Measurements from ENCODE around the gene KRTAP12-4. TPM values are rescaled to one million over a fixed set of nuclear protein-coding genes. Genes with fewer than 3 reads are reported as not detected.

The KRTAP12-4 gene, protein sequence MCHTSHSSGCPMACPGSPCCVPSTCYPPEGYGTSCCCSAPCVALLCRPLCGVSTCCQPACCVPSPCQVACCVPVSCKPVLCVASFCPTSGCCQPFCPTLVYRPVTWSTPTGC
- total RNA-seq (2022; extraction: Qiagen RNA extraction; ENCODE audit: low read depth): not detected in 5 replicates

DNA sequence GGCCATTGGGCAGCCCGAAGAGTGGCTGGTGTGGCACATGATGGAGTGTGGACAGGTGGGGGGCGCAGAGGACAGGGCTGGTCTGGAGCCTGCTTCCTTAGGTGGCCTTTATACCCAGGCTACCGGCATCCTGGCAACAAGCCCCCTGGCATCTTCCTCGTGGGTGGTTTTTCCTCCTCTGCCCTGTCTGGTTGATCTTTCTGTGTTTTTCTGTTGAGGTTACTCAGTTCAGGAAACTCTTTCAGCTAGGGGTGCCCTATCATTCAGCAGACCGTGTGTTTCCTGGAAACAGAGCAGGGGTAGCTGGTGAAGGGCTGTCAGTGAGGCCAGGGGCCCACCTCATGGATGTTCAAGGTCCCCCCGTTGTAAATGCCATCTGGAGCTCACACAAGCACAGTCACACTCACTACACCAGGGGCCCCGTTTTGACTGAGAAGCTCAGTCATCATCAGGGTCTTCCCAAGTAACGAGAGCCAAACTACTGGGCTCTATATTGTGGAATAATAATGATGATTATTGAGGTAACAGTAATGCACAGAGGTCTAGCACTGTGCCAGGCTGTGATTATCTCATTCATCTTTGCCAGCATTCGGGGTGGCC lies at the start of gene KRTAP12-4:
TSS of gene KRTAP12-4 (minus strand) at position 84 of the 600 bp plus-strand sequence. CDS start at position 39, 45 bp downstream.

DNA sequence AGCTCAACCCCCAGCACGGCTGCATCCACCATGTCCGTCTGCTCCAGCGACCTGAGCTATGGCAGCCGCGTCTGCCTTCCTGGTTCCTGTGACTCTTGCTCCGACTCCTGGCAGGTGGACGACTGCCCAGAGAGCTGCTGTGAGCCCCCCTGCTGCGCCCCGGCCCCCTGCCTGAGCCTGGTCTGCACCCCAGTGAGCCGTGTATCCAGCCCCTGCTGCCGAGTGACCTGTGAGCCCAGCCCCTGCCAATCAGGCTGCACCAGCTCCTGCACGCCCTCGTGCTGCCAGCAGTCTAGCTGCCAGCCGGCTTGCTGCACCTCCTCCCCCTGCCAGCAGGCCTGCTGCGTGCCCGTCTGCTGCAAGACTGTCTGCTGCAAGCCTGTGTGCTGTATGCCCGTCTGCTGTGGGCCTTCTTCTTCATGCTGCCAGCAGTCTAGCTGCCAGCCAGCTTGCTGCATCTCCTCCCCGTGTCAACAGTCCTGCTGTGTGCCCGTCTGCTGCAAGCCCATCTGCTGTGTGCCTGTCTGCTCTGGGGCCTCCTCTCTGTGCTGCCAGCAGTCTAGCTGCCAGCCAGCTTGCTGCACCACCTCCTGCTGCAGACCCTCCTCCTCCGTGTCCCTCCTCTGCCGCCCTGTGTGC lies 42.8 kb upstream of the KRTAP12-4 start, which contains the start of gene KRTAP10-12:
TSS of gene KRTAP10-12 (plus strand) at position 1 of the 639 bp plus-strand sequence. CDS start at position 31, 30 bp downstream.

DNA sequence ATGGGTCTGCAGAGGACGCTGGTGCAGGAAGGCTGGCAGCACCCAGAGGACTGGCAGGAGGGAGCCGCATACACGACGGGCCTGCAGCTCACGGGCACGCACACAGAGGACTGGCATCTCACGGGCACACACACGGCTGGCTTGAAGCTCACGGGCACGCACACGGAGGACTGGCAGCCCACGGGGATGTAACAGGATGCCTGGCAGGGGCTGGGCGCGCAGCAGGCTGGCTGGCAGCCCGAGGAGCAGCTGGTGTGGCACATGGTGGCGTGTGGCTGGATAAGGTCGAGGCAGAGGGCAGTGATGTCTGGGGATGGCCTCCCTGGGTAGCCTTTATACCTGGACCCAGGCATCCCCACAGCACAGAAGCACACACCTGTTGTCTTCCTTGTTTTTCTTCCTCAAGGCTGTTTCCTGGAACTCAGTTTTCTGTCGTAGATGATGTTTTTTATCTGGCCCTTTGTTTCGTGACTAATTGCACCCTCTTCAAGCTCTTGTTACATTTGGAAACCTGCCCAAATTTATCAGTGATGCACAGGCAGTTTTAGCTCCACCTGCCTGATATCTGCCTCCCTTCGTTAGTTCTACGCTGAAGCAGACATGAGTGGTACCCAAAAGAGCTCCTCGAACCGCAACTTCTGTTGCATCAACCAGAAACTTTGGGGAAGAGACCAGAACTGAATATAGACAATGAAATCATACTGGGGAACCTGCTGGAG lies 27.6 kb upstream of the KRTAP12-4 start, which contains the start of gene KRTAP12-1:
TSS of gene KRTAP12-1 (minus strand) at position 303 of the 719 bp plus-strand sequence. CDS start at position 263, 40 bp downstream.

DNA sequence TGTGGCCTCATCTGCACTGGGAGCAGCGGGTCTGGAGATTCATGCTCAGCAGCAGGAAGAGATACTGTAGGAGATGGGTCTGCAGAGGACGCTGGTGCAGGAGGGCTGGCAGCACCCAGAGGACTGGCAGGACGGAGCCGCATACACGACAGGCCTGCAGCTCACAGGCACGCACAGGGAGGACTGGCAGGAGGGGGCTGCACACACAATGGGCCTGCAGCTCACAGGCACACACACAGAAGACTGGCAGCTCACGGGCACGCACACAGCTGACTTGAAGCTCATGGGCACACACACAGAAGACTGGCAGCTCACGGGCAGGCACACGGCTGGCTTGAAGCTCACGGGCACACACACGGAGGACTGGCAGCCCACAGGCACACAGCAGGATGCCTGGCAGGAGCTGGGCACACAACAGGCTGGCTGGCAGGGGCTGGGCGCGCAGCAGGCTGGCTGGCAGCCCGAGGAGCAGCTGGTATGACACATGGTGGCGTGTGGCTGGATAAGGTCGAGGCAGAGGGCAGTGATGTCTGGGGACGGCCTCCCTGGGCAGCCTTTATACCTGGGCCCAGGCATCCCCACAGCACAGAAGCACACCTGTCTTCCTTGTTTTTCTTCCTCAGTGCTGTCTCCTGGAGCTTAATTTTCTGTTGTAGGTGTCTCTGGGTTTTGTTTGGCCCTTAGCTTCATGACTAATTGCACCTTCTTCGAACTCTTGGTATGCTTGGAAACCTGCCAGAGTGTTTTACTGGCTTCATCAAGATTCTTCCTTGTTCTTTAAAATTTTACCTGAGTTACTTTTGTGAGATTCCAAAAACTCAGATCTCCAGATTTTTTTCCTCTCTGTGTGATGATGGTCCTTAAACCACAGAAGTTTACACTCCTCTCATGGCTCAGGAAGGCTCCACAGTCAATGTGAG lies 12.2 kb upstream of the KRTAP12-4 start, which contains the start of gene KRTAP12-2:
TSS of gene KRTAP12-2 (minus strand) at position 527 of the 920 bp plus-strand sequence. CDS start at position 486, 41 bp downstream.

DNA sequence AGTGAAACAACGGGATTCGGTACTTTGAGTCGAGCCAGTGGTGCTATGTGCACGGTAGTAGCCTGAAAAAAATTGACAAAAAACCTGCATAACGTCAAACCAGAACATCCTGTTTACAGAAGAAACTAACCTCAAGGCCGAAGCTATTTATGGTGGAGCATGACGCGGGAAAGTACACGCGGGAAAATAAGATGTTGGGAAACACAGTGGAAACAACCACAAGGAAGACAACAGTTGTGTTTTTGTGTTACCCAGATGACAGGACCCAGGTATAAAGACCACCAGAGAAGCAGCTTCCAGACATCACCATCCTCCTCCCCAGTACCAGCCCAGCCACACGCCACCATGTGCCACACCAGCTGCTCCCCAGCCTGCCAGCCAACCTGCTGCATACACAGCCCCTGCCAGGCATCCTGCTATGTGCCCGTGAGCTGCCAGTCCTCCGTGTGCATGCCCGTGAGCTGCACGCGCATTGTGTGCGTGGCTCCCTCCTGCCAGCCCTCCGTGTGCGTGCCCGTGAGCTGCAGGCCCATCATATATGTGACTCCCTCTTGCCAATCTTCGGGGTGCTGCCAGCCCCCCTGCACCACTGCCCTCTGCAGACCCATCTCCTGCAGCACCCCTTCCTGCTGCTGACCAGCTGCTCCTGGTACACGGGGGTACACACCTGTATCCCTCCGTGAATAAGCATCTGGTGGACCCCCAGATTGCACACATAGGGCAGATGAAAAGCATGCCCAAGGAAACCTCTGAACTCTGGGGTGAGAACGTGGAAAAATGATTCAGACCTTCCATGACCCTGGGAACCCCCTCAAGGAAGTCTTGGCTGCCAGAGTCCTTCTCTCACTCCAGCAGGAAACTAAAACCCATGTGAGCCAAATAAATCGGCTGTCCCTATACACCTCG lies 3.4 kb upstream of the KRTAP12-4 start, which contains the start of gene KRTAP12-3:
TSS of gene KRTAP12-3 (plus strand) at position 298 of the 906 bp plus-strand sequence. CDS start at position 346, 48 bp downstream.

DNA sequence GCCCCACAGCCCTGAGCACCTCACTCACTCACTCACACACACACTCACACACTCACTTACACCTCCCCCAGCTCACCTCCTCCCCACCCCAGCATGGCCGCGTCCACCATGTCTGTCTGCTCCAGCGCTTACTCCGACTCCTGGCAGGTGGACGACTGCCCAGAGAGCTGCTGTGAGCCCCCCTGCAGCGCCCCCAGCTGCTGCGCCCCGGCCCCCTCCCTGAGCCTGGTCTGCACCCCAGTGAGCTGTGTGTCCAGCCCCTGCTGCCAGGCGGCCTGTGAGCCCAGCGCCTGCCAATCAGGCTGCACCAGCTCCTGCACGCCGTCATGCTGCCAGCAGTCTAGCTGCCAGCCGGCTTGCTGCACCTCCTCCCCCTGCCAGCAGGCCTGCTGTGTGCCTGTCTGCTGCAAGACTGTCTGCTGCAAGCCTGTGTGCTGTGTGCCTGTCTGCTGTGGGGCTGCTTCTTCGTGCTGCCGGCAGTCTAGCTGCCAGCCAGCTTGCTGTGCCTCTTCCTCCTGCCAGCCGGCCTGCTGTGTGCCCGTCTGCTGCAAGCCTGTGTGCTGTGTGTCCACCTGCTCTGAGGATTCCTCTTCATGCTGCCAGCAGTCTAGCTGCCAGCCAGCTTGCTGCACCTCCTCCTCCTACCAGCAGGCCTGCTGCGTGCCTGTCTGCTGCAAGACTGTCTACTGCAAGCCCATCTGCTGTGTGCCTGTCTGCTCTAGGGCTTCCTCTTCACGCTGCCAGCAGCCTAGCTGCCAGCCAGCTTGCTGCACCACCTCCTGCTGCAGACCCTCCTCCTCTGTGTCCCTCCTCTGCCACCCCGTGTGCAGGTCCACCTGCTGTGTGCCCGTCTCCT lies 7.9 kb downstream of the KRTAP12-4 start, which contains the start of gene KRTAP10-11:
TSS of gene KRTAP10-11 (plus strand) at position 49 of the 856 bp plus-strand sequence. CDS start at position 94, 45 bp downstream.

DNA sequence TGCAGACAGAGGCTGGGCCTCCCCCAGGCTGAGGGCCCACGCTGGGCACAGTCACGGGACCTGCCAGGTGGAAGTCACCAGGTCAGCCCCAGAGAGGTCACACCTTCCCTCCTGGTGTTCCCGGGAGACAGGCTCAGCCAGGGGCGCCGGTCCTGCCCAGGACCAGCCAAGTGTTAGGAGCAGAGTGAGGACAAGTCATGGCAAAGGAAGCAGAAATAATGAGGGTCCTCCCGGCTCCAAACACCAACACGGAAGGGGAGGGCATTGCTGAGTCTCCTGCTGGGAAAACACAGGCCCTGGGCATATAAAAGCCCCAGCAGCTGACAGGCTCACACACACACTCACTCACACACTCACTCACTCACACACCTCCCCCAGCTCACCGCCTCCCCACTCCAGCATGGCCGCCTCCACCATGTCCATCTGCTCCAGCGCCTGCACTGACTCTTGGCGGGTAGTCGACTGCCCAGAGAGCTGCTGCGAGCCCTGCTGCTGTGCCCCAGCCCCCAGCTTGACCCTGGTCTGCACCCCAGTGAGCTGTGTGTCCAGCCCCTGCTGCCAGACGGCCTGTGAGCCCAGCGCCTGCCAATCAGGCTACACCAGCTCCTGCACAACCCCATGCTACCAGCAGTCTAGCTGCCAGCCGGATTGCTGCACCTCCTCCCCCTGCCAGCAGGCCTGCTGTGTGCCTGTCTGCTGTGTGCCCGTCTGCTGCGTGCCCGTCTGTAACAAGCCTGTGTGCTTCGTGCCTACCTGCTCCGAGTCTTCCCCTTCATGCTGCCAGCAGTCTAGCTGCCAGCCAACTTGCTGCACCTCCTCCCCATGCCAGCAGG lies 17.2 kb downstream of the KRTAP12-4 start, which contains the start of gene KRTAP10-10:
TSS of gene KRTAP10-10 (plus strand) at position 339 of the 833 bp plus-strand sequence. CDS start at position 401, 62 bp downstream.

DNA sequence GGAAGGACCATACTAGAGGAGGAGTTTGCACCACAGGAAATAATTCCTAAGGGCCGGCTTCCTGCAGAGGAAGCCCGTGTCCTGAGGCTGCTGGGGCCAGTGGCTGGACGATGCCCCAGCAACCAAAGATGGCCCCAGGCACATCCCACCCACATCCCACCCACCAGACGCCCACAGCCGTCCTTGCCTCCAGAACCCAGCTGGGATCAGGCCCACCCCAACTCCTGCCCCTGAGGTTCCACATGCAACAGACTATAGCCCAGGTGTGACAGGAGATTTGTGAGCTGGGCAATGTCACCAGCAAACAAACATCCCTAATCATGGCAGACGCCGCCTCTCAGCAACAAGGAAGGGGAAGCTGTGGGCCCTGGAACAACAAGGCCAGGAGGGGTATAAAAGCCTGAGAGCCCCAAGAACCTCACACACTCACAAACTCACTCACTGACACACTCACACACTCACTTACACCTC lies 27.8 kb downstream of the KRTAP12-4 start, which contains the start of gene KRTAP10-9:
TSS of gene KRTAP10-9 (plus strand) at position 421 of the 471 bp plus-strand sequence. CDS start 79 bp downstream, outside the sequence.

DNA sequence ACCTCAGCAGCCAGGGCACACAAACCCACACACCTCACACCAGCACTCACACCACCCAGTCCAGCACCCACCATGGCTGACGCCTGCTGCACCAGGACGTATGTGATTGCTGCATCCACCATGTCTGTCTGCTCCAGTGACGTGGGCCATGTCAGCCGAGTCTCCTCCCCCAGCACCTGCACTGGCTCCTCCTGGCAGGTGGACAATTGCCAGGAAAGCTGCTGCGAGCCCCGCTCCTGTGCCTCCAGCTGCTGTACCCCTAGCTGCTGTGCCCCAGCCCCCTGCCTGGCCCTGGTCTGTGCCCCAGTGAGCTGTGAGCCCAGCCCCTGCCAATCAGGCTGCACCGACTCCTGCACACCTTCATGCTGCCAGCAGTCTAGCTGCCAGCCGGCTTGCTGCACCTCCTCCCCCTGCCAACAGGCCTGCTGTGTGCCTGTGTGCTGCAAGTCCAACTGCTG lies 42.4 kb downstream of the KRTAP12-4 start, which contains the start of gene KRTAP10-8:
TSS of gene KRTAP10-8 (plus strand) at position 51 of the 458 bp plus-strand sequence. CDS start at position 73, 22 bp downstream.

Other genes starting within 250 kb of the KRTAP12-4 start
- gene LRRC3, start 199.1 kb downstream of the KRTAP12-4 start, total RNA-seq (2022; extraction: Qiagen RNA extraction; ENCODE audit: low read depth): 0.98 to 2.0 TPM (median 1.7 TPM) in 5 replicates
- not detected in 5 replicates for gene KRTAP10-1, start 114.5 kb downstream of the KRTAP12-4 start, total RNA-seq (2022; extraction: Qiagen RNA extraction; ENCODE audit: low read depth)
- not detected in 5 replicates for gene KRTAP10-2, start 103.2 kb downstream of the KRTAP12-4 start, total RNA-seq (2022; extraction: Qiagen RNA extraction; ENCODE audit: low read depth)
- not detected in 5 replicates for gene KRTAP10-3, start 95.9 kb downstream of the KRTAP12-4 start, total RNA-seq (2022; extraction: Qiagen RNA extraction; ENCODE audit: low read depth)
- not detected in 5 replicates for gene KRTAP10-4, start 80.9 kb downstream of the KRTAP12-4 start, total RNA-seq (2022; extraction: Qiagen RNA extraction; ENCODE audit: low read depth)
- not detected in 5 replicates for gene KRTAP10-5, start 74.1 kb downstream of the KRTAP12-4 start, total RNA-seq (2022; extraction: Qiagen RNA extraction; ENCODE audit: low read depth)
- not detected in 5 replicates for gene KRTAP10-6, start 62.2 kb downstream of the KRTAP12-4 start, total RNA-seq (2022; extraction: Qiagen RNA extraction; ENCODE audit: low read depth)
- not detected in 5 replicates for gene KRTAP10-7, start 54.1 kb downstream of the KRTAP12-4 start, total RNA-seq (2022; extraction: Qiagen RNA extraction; ENCODE audit: low read depth)
- not detected in 5 replicates for gene KRTAP10-8, start 42.6 kb downstream of the KRTAP12-4 start, total RNA-seq (2022; extraction: Qiagen RNA extraction; ENCODE audit: low read depth)
- gene KRTAP10-9, start 27.6 kb downstream of the KRTAP12-4 start, total RNA-seq (2022; extraction: Qiagen RNA extraction; ENCODE audit: low read depth): not detected in 5 replicates
- gene KRTAP10-10, start 17.3 kb downstream of the KRTAP12-4 start, total RNA-seq (2022; extraction: Qiagen RNA extraction; ENCODE audit: low read depth): not detected in 5 replicates
- gene KRTAP10-11, start 8.2 kb downstream of the KRTAP12-4 start, total RNA-seq (2022; extraction: Qiagen RNA extraction; ENCODE audit: low read depth): not detected in 5 replicates
- not detected in 5 replicates for gene KRTAP12-3, start 3.3 kb upstream of the KRTAP12-4 start, total RNA-seq (2022; extraction: Qiagen RNA extraction; ENCODE audit: low read depth)
- gene KRTAP12-2, start 12.3 kb upstream of the KRTAP12-4 start, total RNA-seq (2022; extraction: Qiagen RNA extraction; ENCODE audit: low read depth): not detected in 5 replicates
- gene KRTAP12-1, start 27.5 kb upstream of the KRTAP12-4 start, total RNA-seq (2022; extraction: Qiagen RNA extraction; ENCODE audit: low read depth): not detected in 5 replicates
- not detected in 5 replicates for gene KRTAP10-12, start 42.5 kb upstream of the KRTAP12-4 start, total RNA-seq (2022; extraction: Qiagen RNA extraction; ENCODE audit: low read depth)
- 0.04 TPM in 1 of 5 replicates, not detected in the others for gene TSPEAR, start 56.9 kb upstream of the KRTAP12-4 start, total RNA-seq (2022; extraction: Qiagen RNA extraction; ENCODE audit: low read depth)
- 27.5 to 44.4 TPM (median 33.4 TPM) in 5 replicates for gene UBE2G2, start 147.2 kb upstream of the KRTAP12-4 start, total RNA-seq (2022; extraction: Qiagen RNA extraction; ENCODE audit: low read depth)
- gene SUMO3, start 163.4 kb upstream of the KRTAP12-4 start, total RNA-seq (2022; extraction: Qiagen RNA extraction; ENCODE audit: low read depth): 54.2 to 66.2 TPM (median 65.0 TPM) in 5 replicates
- 88.1 to 104 TPM (median 99.0 TPM) in 5 replicates for gene PTTG1IP, start 219.0 kb upstream of the KRTAP12-4 start, total RNA-seq (2022; extraction: Qiagen RNA extraction; ENCODE audit: low read depth)

Measured in A549 treated with CpdA at 1 μM for 4 hours (cell line).